Germinal center (tissue), 1 donor: ENCODE measurements around the gene CCL21.

Experiments
- DNase-seq: peaks from one replicate; pipeline ENCODE4 v3.0.0; 2012; ENCODE audit warnings: mixed read lengths, low spot score

Gene CCL21

GRCh38 chr9:34669809-34670562, 40.0 kb downstream of the CCL21 start:
- DNase-seq, result no peak

- DNase-seq, result peak; percentile 94
These were observed 44.3 kb downstream of the CCL21 start for GRCh38 chr9:34665381-34666250.

- DNase-seq, result no peak
These were observed 44.9 kb downstream of the CCL21 start for GRCh38 chr9:34665067-34665380.

GRCh38 chr9:34664281-34665066, 45.5 kb downstream of the CCL21 start:
- peak; percentile 78 for DNase-seq

GRCh38 chr9:34663303-34663605, 46.7 kb downstream of the CCL21 start:
- no peak for DNase-seq

- DNase-seq, result no peak
These were observed 47.2 kb downstream of the CCL21 start, which contains the start of gene CCL27 for GRCh38 chr9:34662526-34663302. CCL27 (minus strand) TSS chr9:34662657; CDS start chr9:34662633, 24 bp downstream.

- DNase-seq, result no peak
These were observed 50.2 kb downstream of the CCL21 start for GRCh38 chr9:34659592-34660253.
